Stimulated activated naive CD4-positive, alpha-beta T cell treated with Interleukin-2 at 50 U/mL for 16 hours (primary cell): ENCODE measurements around the gene THUMPD2.
A peak's percentile ranks its signal among the peaks of the same experiment; 100 is the strongest.
"Not testable (repeated sequence)": the region's sequence is repeated elsewhere in the genome, so short reads cannot be mapped to it uniquely, and the experiment has no call there.

Experiments
- DNase-seq: peaks from one replicate; lab custom pipeline; 2025; lab: John Stamatoyannopoulos, UW

The THUMPD2 gene

DNA sequence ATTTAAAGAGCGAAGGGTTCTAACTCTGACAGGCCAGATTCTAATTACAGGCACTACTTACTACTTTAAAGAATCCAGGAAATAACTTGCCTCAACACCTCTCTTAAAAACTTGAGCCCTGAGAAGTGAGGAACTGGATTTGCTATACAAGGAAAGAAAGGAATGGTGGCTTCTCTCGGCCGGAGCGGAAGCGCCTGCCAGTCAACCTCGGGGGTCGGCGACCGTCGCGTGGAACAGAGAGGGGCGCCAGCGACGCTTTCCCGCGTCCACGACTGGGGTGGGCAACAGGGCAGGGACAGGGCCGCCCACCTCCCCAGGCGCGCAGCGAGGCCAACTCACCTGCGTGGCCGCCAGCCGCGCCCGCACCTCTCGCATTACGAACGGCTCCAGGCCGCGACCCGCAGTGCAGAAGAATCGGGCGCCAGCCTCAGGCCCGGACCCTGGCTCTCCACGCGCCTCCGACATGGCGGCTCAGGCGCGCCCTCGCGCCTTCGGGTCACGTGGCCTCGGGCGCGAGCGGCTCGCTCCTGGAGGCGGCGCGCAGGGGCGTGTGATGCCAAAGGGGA is at the start of gene THUMPD2:
Gene THUMPD2, minus strand, starts transcription at position 484 of the 566 bp plus-strand sequence. Its CDS starts 19 bp downstream, at position 465.
- peak; percentile 41 for DNase-seq

DNA sequence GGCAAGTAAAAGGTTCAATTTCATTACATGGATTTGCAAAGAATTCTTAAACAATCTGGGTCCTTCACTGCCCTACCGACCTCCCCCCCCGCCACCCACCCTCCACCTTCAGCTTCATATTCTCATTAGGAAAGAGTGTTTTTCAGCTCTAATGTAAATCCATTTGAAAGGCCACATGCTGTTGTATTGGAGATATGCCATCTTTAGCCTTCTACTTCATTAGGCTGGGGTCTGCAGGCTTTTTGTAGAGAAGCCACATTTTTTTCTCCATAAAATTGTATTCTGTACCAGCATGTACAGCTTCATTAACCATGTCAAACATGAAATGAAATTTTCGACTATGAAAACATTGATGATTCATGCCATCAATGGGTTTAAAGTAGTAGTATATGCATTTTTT is 42.8 kb upstream of the THUMPD2 start:
- DNase-seq: no peak

DNA sequence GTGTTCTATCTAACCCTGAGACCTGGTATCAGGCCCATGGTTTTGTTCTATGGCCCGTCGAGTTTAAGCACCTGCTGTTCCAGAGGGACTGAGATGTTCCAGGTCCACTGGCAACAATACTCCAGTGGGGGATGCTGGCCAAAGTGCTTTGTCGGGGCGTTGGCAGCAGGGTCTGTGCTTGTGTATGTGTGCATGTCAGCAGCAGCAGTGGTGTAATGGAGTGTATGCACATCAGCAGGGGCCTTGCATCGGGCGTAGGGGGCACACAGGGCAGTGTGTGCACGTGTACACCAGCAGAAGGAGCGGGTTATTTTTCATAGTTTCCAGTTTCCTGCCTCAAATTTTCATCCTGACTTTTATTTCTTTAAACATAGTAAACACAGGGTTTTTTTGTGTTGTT is 37.8 kb upstream of the THUMPD2 start:
- no peak for DNase-seq

- DNase-seq: no peak
These were observed 37.4 kb upstream of the THUMPD2 start for GRCh38 chr2:39816428-39816827.

DNA sequence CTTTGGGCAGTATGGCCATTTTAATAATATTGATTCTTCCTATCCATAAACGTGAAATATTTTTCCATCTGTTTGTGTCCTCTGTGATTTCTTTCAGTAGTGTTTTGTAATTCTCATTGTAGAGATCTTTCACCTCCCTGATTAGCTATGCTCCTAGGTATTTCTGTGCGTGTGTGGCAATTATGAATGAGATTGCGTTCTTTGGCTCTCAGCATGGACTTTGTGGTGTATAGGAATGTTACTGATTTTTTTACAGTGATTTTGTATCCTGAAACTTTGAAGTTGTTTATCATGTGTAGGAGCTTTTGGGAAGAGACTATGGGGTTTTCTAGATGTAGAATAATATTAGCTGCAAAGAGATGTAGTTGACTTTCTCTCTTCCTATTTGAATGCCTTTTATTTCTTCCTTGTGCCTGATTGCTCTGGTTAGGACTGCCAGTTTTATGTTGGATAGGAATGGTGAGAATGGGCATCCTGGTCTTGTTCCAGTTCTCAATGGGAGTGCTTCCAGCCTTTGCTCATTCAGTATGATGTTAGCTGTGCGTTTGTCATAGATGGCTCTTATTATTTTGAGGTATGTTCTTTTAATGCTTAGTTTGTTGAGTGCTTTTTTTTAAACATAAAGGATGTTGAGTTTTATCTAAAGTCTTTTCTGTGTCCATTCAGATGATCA is 27.0 kb upstream of the THUMPD2 start:
- DNase-seq: no peak

DNA sequence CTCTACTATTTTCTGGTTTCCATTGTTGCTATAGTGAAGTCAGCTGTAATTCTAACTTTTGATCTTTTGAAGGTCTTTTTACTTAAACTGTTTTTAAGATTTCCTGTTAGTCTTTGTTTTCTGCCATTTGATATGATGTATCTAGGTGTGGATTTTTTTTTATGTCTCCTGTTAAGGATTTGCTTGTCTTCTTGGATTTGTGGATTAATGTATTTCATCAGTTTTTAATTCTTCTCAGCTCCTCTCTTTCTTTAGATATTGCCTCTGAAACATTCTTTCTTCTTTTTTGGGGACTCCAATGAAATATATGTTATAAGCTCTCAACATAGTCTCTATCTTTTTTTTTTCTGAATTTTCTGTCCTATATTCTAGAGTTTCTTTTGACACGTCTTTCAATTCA is 24.8 kb upstream of the THUMPD2 start:
- DNase-seq: no peak

GRCh38 chr2:39800752-39801151 is 21.7 kb upstream of the THUMPD2 start:
- DNase-seq: no peak

GRCh38 chr2:39796134-39796533 is 17.1 kb upstream of the THUMPD2 start:
- DNase-seq: no peak

GRCh38 chr2:39790216-39790818 is 11.3 kb upstream of the THUMPD2 start:
- not testable (repeated sequence) for DNase-seq

GRCh38 chr2:39787950-39788349 is 8.9 kb upstream of the THUMPD2 start:
- no peak for DNase-seq

GRCh38 chr2:39786761-39787522 is 7.9 kb upstream of the THUMPD2 start:
- DNase-seq: no peak

GRCh38 chr2:39782591-39782990 is 3.5 kb upstream of the THUMPD2 start:
- DNase-seq: no peak

GRCh38 chr2:39781697-39782096 is 2.6 kb upstream of the THUMPD2 start:
- DNase-seq: no peak

DNA sequence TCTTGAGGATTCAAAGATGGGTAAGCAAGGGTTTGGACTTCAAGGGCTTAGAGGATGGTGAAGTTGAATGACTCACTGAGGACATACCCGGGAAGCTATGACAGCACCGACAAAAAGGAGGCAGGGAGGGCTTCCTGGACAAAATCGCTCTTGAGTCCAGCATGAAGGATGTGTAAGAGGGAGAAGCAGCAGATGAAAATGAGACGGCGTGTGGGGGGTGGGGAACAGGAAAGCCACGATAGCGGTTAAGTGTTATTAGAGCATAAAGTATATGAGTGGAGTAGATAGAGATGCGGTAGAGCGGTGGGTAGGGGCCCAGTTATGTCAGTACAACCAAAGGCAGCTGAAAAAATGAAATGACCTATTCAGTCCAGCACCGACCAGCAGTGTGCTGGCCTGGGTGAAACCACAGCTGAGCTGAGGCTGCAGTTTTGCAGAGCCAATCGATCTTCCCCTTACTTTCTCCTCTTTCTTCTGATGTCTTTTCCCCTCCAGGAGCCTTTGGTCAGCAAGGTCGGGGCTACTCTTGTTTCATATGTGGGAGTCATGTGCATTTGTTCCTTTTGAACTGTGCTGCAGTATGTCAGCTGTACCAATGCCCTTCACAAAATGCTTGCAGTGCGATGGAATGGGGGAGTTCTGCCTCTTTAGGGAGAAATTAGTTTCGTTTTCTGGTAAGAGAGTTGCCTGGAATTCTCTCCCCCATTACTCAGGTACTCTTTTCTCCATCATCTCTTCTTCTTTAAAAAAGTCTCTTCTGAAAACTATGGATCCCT is 2.0 kb upstream of the THUMPD2 start:
- no peak for DNase-seq

- no peak for DNase-seq
These were observed 869 bp upstream of the THUMPD2 start for GRCh38 chr2:39779927-39780326.

GRCh38 chr2:39779341-39779851 is 338 bp upstream of the THUMPD2 start:
- DNase-seq: no peak

GRCh38 chr2:39778233-39778632 is 825 bp downstream of the THUMPD2 start:
- DNase-seq: no peak

GRCh38 chr2:39772812-39773152 is 6.3 kb downstream of the THUMPD2 start:
- DNase-seq: no peak

DNA sequence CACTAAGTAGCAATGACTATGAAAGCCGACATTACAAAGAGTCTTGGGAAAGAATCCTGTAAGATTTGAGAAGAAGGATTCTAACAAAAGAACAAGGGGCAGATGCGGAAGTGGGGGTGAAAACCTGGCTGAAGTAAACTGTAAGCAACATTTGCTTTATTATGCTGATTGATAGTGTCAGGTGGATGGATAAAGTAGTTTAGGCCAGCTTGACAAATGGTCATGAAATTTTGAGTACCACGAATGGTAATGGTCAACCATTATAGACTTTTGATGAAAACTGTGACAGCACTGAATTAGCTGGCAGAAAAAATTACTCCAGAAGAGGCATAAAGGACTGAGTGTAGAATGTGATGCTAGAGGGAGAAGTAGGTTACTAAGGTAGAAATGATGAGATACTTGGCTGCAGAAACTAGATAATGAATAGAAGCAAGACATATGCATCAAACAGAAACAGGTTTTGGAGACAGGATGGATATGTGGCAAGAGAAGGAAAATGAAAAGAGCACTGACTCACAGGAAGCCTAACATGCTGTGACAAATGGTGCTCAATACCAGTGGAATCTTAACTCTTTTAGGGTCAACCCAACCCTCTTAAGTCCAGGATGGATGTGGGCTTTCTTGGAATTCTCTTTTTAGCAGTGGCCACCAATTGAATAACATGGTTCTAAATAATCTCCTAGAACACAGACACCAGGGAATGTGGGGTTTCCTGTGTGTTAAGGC is 6.8 kb downstream of the THUMPD2 start:
- DNase-seq: no peak

GRCh38 chr2:39762448-39762847 is 16.6 kb downstream of the THUMPD2 start:
- no peak for DNase-seq

- DNase-seq: no peak
These were observed 21.9 kb downstream of the THUMPD2 start for GRCh38 chr2:39757156-39757555.
